ENCODE measurements around the gene BPIFB2.

DNA sequence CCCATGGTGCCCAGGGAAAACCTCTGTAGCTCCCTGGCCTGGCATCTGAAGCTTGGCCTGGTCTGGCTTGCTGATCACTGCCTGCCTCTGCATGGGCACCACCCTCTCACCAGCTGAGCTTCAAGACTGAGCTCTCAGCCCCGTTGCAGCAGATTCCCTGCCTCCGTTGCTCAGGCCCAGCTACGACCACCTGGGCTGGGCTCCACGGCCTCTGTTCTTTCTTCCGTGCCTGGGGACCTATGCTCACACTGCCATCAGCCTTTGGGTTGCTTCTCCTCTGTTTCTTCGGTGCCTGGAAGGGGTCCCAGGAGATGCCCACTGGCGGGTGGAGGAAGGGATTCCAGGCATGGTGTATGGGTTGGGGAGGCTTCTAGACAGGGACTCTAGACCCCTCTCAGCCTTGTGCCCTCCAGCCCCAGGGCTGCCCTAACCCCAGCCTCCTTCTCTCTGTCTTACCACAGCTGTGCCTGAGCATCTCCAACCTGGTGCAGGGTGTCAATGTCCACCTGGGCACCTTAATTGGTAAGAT lies 9.1 kb downstream of the BPIFB2 start:
- TF ChIP-seq POLR2A (IDR thresholded peaks at IDR 0.05; ENCODE audit: borderline replicate concordance, extremely low read depth, insufficient read depth, insufficient read length) (no peak), CTCF (IDR thresholded peaks at IDR 0.05 in 2 of 3, conservative IDR thresholded peaks at IDR 0.05 in 1 of 3; ENCODE audit: borderline replicate concordance in 1 of 3, insufficient read depth in 1 of 3, low read depth in 2 of 3, low read length in 2 of 3) (no peak), EZH2 (IDR thresholded peaks at IDR 0.05) (no peak), EZH2phosphoT487 (IDR thresholded peaks at IDR 0.05; ENCODE audit: borderline replicate concordance) (no peak), ZBTB33 (IDR thresholded peaks at IDR 0.05; ENCODE audit: extremely low read depth, insufficient replicate concordance, low read length) (no peak), REST (IDR thresholded peaks at IDR 0.05; ENCODE audit: low read depth) (no peak), EGR1 (IDR thresholded peaks at IDR 0.05; ENCODE audit: low read depth) (no peak), SP1 (IDR thresholded peaks at IDR 0.05; ENCODE audit: low read depth) (no peak), POLR2AphosphoS5 (IDR thresholded peaks at IDR 0.05; ENCODE audit: low read depth, low read length) (no peak)

Measured in HCT116 (cell line).